Osteocyte (in vitro differentiated cells): ENCODE measurements around the gene GDNF. TPM values are rescaled to one million over a fixed set of nuclear protein-coding genes. Genes with fewer than 3 reads are reported as not detected.

Source experiments
- DNase-seq: peaks from one replicate; pipeline ENCODE4 v3.0.0; 2021; ENCODE audit warnings: mixed read lengths; ENCODE audit not compliant: unreplicated experiment; ENCODE audit errors: extremely low spot score
- H3K27ac Mint-ChIP-seq: one replicate; pipeline ENCODE4 v1.8.0; 2021; ENCODE audit warnings: mild to moderate bottlenecking, mixed read lengths; ENCODE audit not compliant: unreplicated experiment
- H3K27me3 Mint-ChIP-seq: one replicate; pipeline ENCODE4 v1.8.0; 2021; ENCODE audit warnings: mixed read lengths; ENCODE audit not compliant: unreplicated experiment
- H3K36me3 Mint-ChIP-seq: one replicate; pipeline ENCODE4 v1.8.0; 2021; ENCODE audit warnings: mixed read lengths; ENCODE audit not compliant: unreplicated experiment
- H3K4me1 Mint-ChIP-seq: one replicate; pipeline ENCODE4 v1.8.0; 2021; ENCODE audit warnings: mixed read lengths; ENCODE audit not compliant: unreplicated experiment
- H3K4me3 Mint-ChIP-seq: one replicate; pipeline ENCODE4 v1.8.0; 2021; ENCODE audit warnings: mild to moderate bottlenecking, moderate library complexity, mixed read lengths; ENCODE audit not compliant: unreplicated experiment
- H3K9me3 Mint-ChIP-seq: one replicate; pipeline ENCODE4 v1.8.0; 2021; ENCODE audit warnings: mixed read lengths; ENCODE audit not compliant: unreplicated experiment
- total RNA-seq: library from RNA; stranded (reverse); gene quantifications from 2 replicates; pipeline ENCODE4 v1.2.1, GENCODE V29; 2021
- TF ChIP-seq, protein P1 (sequence below): fragments of 200-600 bp; sonication (generic); IDR thresholded peaks from 2 replicates; pipeline ENCODE4 v1.5.0; 2021; ENCODE audit warnings: antibody characterized with exemption, mild to moderate bottlenecking, moderate library complexity

GDNF gene
- total RNA-seq, 1 donor from 2014 or later: 0.32 TPM

DNA sequence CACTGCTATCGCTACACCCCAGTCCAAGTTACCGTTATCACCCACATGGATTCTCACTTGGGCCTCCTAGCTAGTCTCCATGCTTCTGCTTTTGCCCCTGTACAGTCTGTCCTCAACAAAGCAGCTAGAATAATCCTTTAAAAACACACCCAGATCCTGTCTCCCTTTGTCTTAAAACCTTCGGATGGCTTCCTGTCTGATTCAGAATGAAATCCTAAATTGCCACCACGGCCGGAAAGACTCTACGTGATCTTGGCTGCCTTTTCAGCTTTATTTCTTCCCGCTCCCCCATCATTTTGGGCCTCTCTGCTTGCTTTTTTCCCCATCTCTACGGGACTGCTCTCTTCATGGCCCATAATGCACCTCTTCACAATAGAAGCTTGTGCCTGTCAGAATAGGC lies 33.4 kb downstream of the GDNF start:
- Mint-ChIP-seq H3K9me3 (no peaks in the 10 kb centered on the region), H3K4me1 (peaks cover 5% of the 10 kb centered on the region)

DNA sequence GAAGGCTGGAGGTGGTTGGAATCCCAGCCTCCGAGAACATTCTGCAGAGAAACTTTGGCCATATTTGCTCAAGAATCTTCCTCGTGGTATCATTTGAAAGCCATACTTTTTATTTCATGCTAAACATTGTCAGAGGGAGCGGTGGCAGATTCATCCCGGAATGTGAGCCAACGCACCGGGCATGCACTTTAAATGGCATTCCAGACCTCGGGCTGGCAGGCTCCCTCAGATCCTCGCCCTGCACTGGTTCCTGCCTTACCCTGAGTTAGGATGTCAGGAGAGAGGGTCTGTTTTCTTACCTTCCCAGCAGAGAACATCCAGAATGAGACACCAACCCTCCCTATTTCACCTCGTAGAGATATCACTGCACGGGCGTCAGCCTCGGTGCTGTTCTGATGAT lies 33.8 kb downstream of the GDNF start:
- Mint-ChIP-seq H3K36me3 (no peaks in the 10 kb centered on the region), H3K27ac (no peak overlapping the region), H3K27me3 (peaks cover 9% of the 10 kb centered on the region), H3K4me1 (peaks cover 5% of the 10 kb centered on the region), H3K9me3 (peaks cover 3% of the 10 kb centered on the region), H3K4me3 (no peak overlapping the region)
- TF ChIP-seq, protein P1, sequence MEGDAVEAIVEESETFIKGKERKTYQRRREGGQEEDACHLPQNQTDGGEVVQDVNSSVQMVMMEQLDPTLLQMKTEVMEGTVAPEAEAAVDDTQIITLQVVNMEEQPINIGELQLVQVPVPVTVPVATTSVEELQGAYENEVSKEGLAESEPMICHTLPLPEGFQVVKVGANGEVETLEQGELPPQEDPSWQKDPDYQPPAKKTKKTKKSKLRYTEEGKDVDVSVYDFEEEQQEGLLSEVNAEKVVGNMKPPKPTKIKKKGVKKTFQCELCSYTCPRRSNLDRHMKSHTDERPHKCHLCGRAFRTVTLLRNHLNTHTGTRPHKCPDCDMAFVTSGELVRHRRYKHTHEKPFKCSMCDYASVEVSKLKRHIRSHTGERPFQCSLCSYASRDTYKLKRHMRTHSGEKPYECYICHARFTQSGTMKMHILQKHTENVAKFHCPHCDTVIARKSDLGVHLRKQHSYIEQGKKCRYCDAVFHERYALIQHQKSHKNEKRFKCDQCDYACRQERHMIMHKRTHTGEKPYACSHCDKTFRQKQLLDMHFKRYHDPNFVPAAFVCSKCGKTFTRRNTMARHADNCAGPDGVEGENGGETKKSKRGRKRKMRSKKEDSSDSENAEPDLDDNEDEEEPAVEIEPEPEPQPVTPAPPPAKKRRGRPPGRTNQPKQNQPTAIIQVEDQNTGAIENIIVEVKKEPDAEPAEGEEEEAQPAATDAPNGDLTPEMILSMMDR: no peak
- DNase-seq: no peak

More for the DNA sequence above, 33.4 kb downstream of the GDNF start:
- Mint-ChIP-seq H3K4me3 (no peak overlapping the region), H3K27me3 (peaks cover 5% of the 10 kb centered on the region), H3K36me3 (no peaks in the 10 kb centered on the region), H3K27ac (no peak overlapping the region)
- TF ChIP-seq, protein P1: no peak
- no peak for DNase-seq

DNA sequence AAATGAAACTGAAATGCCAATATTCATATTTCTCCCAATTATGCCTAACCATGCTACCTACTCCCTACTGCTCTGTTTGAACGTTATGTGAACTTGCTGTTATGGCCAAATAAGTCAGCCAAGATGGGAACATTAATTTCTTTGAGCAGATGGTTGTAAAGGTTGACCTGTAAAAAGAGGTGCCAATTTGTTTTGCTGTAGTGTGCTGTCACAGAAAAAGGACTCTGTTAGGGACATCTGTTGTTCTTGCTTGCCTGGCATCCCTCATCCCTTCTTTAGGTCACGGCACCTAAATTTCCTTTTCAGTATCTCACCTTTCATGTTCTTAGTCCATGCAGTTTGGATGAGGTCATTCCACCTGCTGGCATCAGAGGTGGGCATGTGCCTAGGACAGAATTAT lies 35.4 kb downstream of the GDNF start:
- H3K27ac Mint-ChIP-seq: no peak overlapping the region
- no peak for DNase-seq
- H3K9me3 Mint-ChIP-seq: peaks cover 11% of the 10 kb centered on the region
- H3K4me3 Mint-ChIP-seq: no peak overlapping the region
- TF ChIP-seq, protein P1: no peak
- peaks cover 1% of the 10 kb centered on the region for H3K4me1 Mint-ChIP-seq
- peaks cover 12% of the 10 kb centered on the region for H3K27me3 Mint-ChIP-seq
- H3K36me3 Mint-ChIP-seq: peaks cover 2% of the 10 kb centered on the region

DNA sequence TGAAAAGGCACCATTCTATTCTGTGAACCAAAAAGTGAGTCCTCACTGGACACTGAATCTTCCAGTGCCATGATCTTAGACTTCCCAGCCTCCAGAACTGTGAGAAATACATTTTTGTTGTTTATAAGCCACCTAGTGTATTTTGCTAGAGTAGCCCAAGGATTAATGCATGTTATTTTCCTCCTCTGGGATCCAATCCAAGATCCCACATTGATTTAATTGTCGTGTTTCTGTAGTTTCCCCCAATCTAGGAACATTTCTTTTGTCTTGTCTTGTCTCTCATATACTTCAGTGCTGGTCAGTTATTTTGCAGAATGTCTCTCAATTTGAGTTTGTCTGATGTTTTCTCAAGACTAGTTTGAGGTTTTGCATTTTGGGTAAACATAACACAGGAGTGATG lies 36.4 kb downstream of the GDNF start:
- DNase-seq: no peak
- TF ChIP-seq, protein P1: no peak
- Mint-ChIP-seq H3K4me3 (no peak overlapping the region), H3K4me1 (no peaks in the 10 kb centered on the region), H3K27ac (no peak overlapping the region), H3K36me3 (peaks cover 2% of the 10 kb centered on the region), H3K27me3 (peaks cover 12% of the 10 kb centered on the region), H3K9me3 (peaks cover 11% of the 10 kb centered on the region)

DNA sequence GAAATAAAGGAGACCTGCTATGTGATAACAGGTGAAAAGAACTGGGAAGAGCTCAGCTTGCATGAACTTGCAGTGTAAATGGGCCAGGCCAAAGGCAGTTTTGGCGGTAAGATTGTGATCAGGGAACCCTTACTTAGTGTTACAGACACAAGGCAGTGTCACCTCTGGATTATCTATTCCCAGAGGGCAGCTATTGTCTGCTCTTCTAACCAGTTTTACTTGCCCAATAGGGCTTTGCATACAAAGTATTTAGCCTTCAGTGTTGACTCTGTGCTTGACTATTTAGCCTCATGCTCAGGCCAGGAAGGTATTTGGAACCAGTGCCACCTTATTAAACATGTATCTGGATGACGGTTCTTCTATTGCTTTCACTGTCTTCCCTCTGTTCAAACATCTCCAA lies 38.3 kb downstream of the GDNF start:
- Mint-ChIP-seq H3K9me3 (peaks cover 11% of the 10 kb centered on the region), H3K4me1 (no peaks in the 10 kb centered on the region), H3K27me3 (peaks cover 12% of the 10 kb centered on the region), H3K27ac (no peak overlapping the region), H3K36me3 (peaks cover 2% of the 10 kb centered on the region), H3K4me3 (no peak overlapping the region)
- TF ChIP-seq, protein P1: no peak
- DNase-seq: no peak
